ENCODE results near the gene DPF3. TPM values are rescaled to one million over a fixed set of nuclear protein-coding genes. Genes with fewer than 3 reads are reported as not detected.
A peak's percentile ranks its signal among the peaks of the same experiment; 100 is the strongest.

DPF3 gene
- total RNA-seq, 1 donor from 2014 or later = 0.90 TPM

GRCh38 chr14:72924337-72924736 is 30.4 kb upstream of the DPF3 start:
- no peak overlapping the region for H3K27ac ChIP-seq
- no peaks in the 10 kb centered on the region for H3K27me3 ChIP-seq
- TF ChIP-seq CTCF (IDR thresholded peaks at IDR 0.05) = no peak
- H3K36me3 ChIP-seq = no peaks in the 10 kb centered on the region
- ATAC-seq = no peak
- H3K9me3 ChIP-seq = no peaks in the 10 kb centered on the region
- no peak overlapping the region for H3K4me3 ChIP-seq
- DNase-seq = peak; percentile 79
- H3K4me1 ChIP-seq = peaks cover 4% of the 10 kb centered on the region
- intact Hi-C loops (cut with DNase I) = no loop called here

GRCh38 chr14:72921396-72921795 is 27.5 kb upstream of the DPF3 start:
- intact Hi-C loops (cut with DNase I) = no loop called here
- DNase-seq (no peak), ATAC-seq (no peak)
- Histone ChIP-seq H3K27me3 (peaks cover 4% of the 10 kb centered on the region), H3K27ac (no peak overlapping the region), H3K9me3 (no peaks in the 10 kb centered on the region), H3K4me1 (no peaks in the 10 kb centered on the region), H3K36me3 (no peaks in the 10 kb centered on the region), H3K4me3 (no peak overlapping the region)
- TF ChIP-seq CTCF (IDR thresholded peaks at IDR 0.05) = no peak

GRCh38 chr14:72920008-72920407 is 26.1 kb upstream of the DPF3 start:
- DNase-seq (no peak), ATAC-seq (no peak)
- no peak overlapping the region for H3K27ac ChIP-seq
- intact Hi-C loops (cut with DNase I) = no loop called here
- H3K9me3 ChIP-seq = no peaks in the 10 kb centered on the region
- TF ChIP-seq CTCF (IDR thresholded peaks at IDR 0.05) = no peak
- H3K4me3 ChIP-seq = no peak overlapping the region
- H3K4me1 ChIP-seq = no peaks in the 10 kb centered on the region
- H3K36me3 ChIP-seq = no peaks in the 10 kb centered on the region
- H3K27me3 ChIP-seq = peaks cover 4% of the 10 kb centered on the region

- ATAC-seq = no peak
- Histone ChIP-seq H3K36me3 (no peaks in the 10 kb centered on the region), H3K27ac (no peak overlapping the region), H3K27me3 (peaks cover 4% of the 10 kb centered on the region), H3K4me1 (no peaks in the 10 kb centered on the region), H3K4me3 (no peak overlapping the region), H3K9me3 (no peaks in the 10 kb centered on the region)
- intact Hi-C loops (cut with DNase I) = no loop called here
- DNase-seq = no peak
- no peak for TF ChIP-seq CTCF (IDR thresholded peaks at IDR 0.05)
Observed at GRCh38 chr14:72917094-72917802, 23.3 kb upstream of the DPF3 start.

- Histone ChIP-seq H3K27me3 (peaks cover 4% of the 10 kb centered on the region), H3K4me3 (no peak overlapping the region), H3K36me3 (no peaks in the 10 kb centered on the region), H3K9me3 (no peaks in the 10 kb centered on the region), H3K27ac (no peak overlapping the region), H3K4me1 (no peaks in the 10 kb centered on the region)
- ATAC-seq (no peak), DNase-seq (no peak)
- no peak for TF ChIP-seq CTCF (IDR thresholded peaks at IDR 0.05)
- intact Hi-C loops (cut with DNase I) = no loop called here
Observed at GRCh38 chr14:72916174-72916573, 22.3 kb upstream of the DPF3 start.

GRCh38 chr14:72913809-72914208 is 19.9 kb upstream of the DPF3 start:
- Histone ChIP-seq H3K27ac (no peak overlapping the region), H3K4me3 (no peak overlapping the region), H3K36me3 (no peaks in the 10 kb centered on the region), H3K9me3 (no peaks in the 10 kb centered on the region), H3K4me1 (no peaks in the 10 kb centered on the region), H3K27me3 (peaks cover 4% of the 10 kb centered on the region)
- ATAC-seq (no peak), DNase-seq (no peak)
- TF ChIP-seq CTCF (IDR thresholded peaks at IDR 0.05) = no peak
- intact Hi-C loops (cut with DNase I) = no loop called here

All from upper lobe of right lung (tissue), 1 donor.